GM12878 (cell line): ENCODE data around the gene PCDHB7. TPM values are rescaled to one million over a fixed set of nuclear protein-coding genes. Genes with fewer than 3 reads are reported as not detected.
"Not testable (repeated sequence)": the region's sequence is repeated elsewhere in the genome, so short reads cannot be mapped to it uniquely, and the experiment has no call there.

Experiments
- ATAC-seq: fragments of 200-7000 bp; cut with Tn5 transposase; 3 replicates; pipeline ENCODE4 v1.9.1; 2020; ENCODE audit warnings: mild to moderate bottlenecking, moderate library complexity
- BruUV-seq: library from RNA; stranded (reverse); fragments of 400-500 nt; replicated peaks from 2 replicates; lab custom pipeline; 2021; lab: Mats Ljungman, UMichigan
- CTCF ChIA-PET: fragments of 300-600 bp; sonication (Branson Sonifier 250); formaldehyde crosslinking; extraction: SDS; loops from one replicate; lab custom pipeline; 2021; ENCODE audit warnings: inconsistent platforms; lab: Yijun Ruan, JAX
- POLR2A ChIA-PET: fragments of 350-600 bp; formaldehyde crosslinking; extraction: SDS; loops from one replicate; lab custom pipeline; 2021; ENCODE audit warnings: inconsistent platforms; lab: Charles Lee
- RAD21 ChIA-PET: fragments of 300-600 bp; sonication (Branson Sonifier 250); formaldehyde crosslinking; loops from one replicate; lab custom pipeline; 2023; ENCODE audit warnings: antibody characterized with exemption; ENCODE audit not compliant: unreplicated experiment; lab: Charles Lee
- SMC1A ChIA-PET: fragments of 300-600 bp; sonication (Branson Sonifier 250); formaldehyde crosslinking; loops from one replicate; lab custom pipeline; 2023; ENCODE audit not compliant: unreplicated experiment, uncharacterized antibody; lab: Charles Lee
- DNase-seq: peaks from one replicate; pipeline ENCODE4 v3.0.0-alpha.2; 2011; ENCODE audit warnings: low read depth, low spot score
- FAIRE-seq: peaks from 3 replicates; lab custom pipeline; 2011; peaks lifted over from hg19 to GRCh38; lab: Jason Lieb, UNC
- H2AFZ ChIP-seq: 2 replicates; pipeline ENCODE4 v1.6.0; 2011; ENCODE audit warnings: low read depth, low read length, control low read depth; ENCODE audit not compliant: control insufficient read depth
- H3K27ac ChIP-seq: 2 replicates; pipeline ENCODE4 v1.5.1; 2011; ENCODE audit warnings: control low read depth; ENCODE audit not compliant: control insufficient read depth, insufficient read depth
- H3K27me3 ChIP-seq, 2 experiments: replicated peaks in 1 of 2; 2 replicates each; pipeline versions ENCODE4 v1.6.0 to v1.6.1; 2011; ENCODE audit warnings: low read length in 1 of 2; ENCODE audit not compliant: control insufficient read depth in 2 of 2, insufficient read depth in 2 of 2
- H3K36me3 ChIP-seq, 2 experiments: 2 replicates each; pipeline ENCODE4 v1.5.1; 2011; ENCODE audit warnings: low read length in 1 of 2; ENCODE audit not compliant: control insufficient read depth in 2 of 2, insufficient read depth in 2 of 2
- H3K4me1 ChIP-seq: 2 replicates; pipeline ENCODE4 v1.6.1; 2011; ENCODE audit warnings: mild to moderate bottlenecking, low read length, moderate library complexity, mixed read lengths; ENCODE audit not compliant: control insufficient read depth, insufficient read depth
- H3K4me2 ChIP-seq: 2 replicates; pipeline ENCODE4 v1.6.0; 2011; ENCODE audit warnings: control low read depth; ENCODE audit not compliant: control insufficient read depth, insufficient read depth
- H3K4me3 ChIP-seq: fragments of 200-600 bp; sonication (generic); 2 replicates; pipeline ENCODE4 v1.5.1; 2016
- H3K79me2 ChIP-seq: 2 replicates; pipeline ENCODE4 v1.6.0; 2011; ENCODE audit warnings: low read length; ENCODE audit not compliant: control insufficient read depth, insufficient read depth
- H3K9ac ChIP-seq: 2 replicates; pipeline ENCODE4 v1.8.0; 2011; ENCODE audit warnings: low read length, control low read depth, mixed read lengths; ENCODE audit not compliant: control insufficient read depth, insufficient read depth
- H3K9me3 ChIP-seq: replicated peaks from 3 replicates; pipeline ENCODE4 v1.5.1; 2011; ENCODE audit warnings: mild to moderate bottlenecking, low read length; ENCODE audit not compliant: control insufficient read depth, insufficient read depth
- H4K20me1 ChIP-seq: 2 replicates; pipeline ENCODE4 v1.6.0; 2011; ENCODE audit not compliant: control insufficient read depth, insufficient read depth
- EP300 ChIP-seq, 2 experiments: fragments of 150-350 bp in 1 of 2; IDR thresholded peaks; 2 replicates each; pipeline ENCODE4 v1.6.1; 2011 to 2012; ENCODE audit warnings: low read depth in 2 of 2, low read length in 2 of 2, borderline replicate concordance in 1 of 2, improper control_type of control experiment in 1 of 2, inconsistent platforms in 1 of 2; ENCODE audit not compliant: control insufficient read depth in 1 of 2
- HDGF ChIP-seq: fragments of 450-650 bp; IDR thresholded peaks from 2 replicates; pipeline ENCODE4 v1.6.1; 2016; ENCODE audit warnings: antibody characterized with exemption
- MEF2A ChIP-seq: IDR thresholded peaks from 2 replicates; pipeline ENCODE4 v1.6.1; 2011; ENCODE audit warnings: low read depth, mild to moderate bottlenecking, low read length, moderate library complexity; ENCODE audit not compliant: insufficient read depth
- MYB ChIP-seq: fragments of 150-350 bp; IDR thresholded peaks from 2 replicates; pipeline ENCODE4 v1.6.1; 2014; ENCODE audit warnings: mild to moderate bottlenecking, low read depth, low read length, borderline replicate concordance
- NBN ChIP-seq: fragments of 450-650 bp; IDR thresholded peaks from 2 replicates; pipeline ENCODE4 v1.6.1; 2016
- POU2F2 ChIP-seq: IDR thresholded peaks from 3 replicates; pipeline ENCODE4 v1.6.1; 2011; ENCODE audit warnings: low read depth, mild to moderate bottlenecking, low read length, borderline replicate concordance
- STAT1 ChIP-seq: fragments of 450-650 bp; conservative IDR thresholded peaks from 2 replicates; pipeline ENCODE4 v1.6.1; 2014; ENCODE audit warnings: antibody characterized with exemption, mild to moderate bottlenecking
- WRNIP1 ChIP-seq: IDR thresholded peaks from 2 replicates; pipeline ENCODE4 v1.6.1; 2011; ENCODE audit warnings: low read depth, low read length, improper control_type of control experiment, borderline replicate concordance
- whole genome bisulfite sequencing: methylation state at CpG from one replicate; pipeline ENCODE4 v1.1.6; 2016; ENCODE audit warnings: low lambda C conversion rate; ENCODE audit not compliant: insufficient replicate concordance, insufficient coverage; ENCODE audit errors: missing lambda C conversion rate; 5-methylcytosine and 5-hydroxymethylcytosine counted together
- in situ Hi-C: fragments of 300-500 bp; cut with MboI; formaldehyde crosslinking; loops from 9 replicates; pipeline ENCODE4 v1.14.3; 2018; ENCODE audit warnings: mixed read lengths
- intact Hi-C: fragments of 100-400 bp; cut with micrococcal nuclease; formaldehyde crosslinking; loops from one replicate; pipeline ENCODE4 v1.14.2; 2022; ENCODE audit not compliant: unreplicated experiment
- polyA plus RNA-seq, 11 experiments: library from polyadenylated mRNA; depleted of rRNA in 4 of 11; unstranded in 6 of 11; stranded (reverse) in 5 of 11; fragments of >200 nt; fragmentation: Nextera tagmentation in 4 of 11; fragmentation: Illumina TruSeq in 1 of 11; extraction: Ambion mirVana in 4 of 11; extraction: Trizol in 1 of 11; gene quantifications; 1 replicate in 1 of 11; 2 replicates in 10 of 11; pipeline versions ENCODE4 v1.2.1 to v1.2.3, GENCODE V29; 2011 to 2016; ENCODE audit warnings: inconsistent platforms in 2 of 11, missing spikeins in 2 of 11, low read depth in 1 of 11
- total RNA-seq, 4 experiments: library from RNA; depleted of rRNA in 3 of 4; stranded (reverse); fragments of >200 nt in 3 of 4; fragmentation: Illumina TruSeq in 1 of 4; extraction: Trizol in 1 of 4; gene quantifications; 2 replicates each; pipeline versions ENCODE4 v1.2.1 to v1.2.3, GENCODE V29; 2013 to 2021
- TF ChIP-seq, protein P1 (sequence below): fragments of 450-650 bp; IDR thresholded peaks from 2 replicates; pipeline ENCODE4 v1.6.1; 2017; ENCODE audit warnings: mild to moderate bottlenecking

The PCDHB7 gene
- total and polyA plus RNA-seq, 10 of the 15 experiments (the other 5 are each of a cell fraction or from before 2014, with no cell fraction given) = not detected

- DNase-seq, H3K27me3 ChIP-seq, H2AFZ ChIP-seq, H3K4me1 ChIP-seq, FAIRE-seq, H3K9me3 ChIP-seq, H3K36me3 ChIP-seq, RAD21 ChIA-PET, H4K20me1 ChIP-seq, POLR2A ChIA-PET, H3K4me3 ChIP-seq, ATAC-seq, H3K27ac ChIP-seq, H3K79me2 ChIP-seq, H3K9ac ChIP-seq, intact Hi-C loops, BruUV-seq, CTCF ChIA-PET, H3K4me2 ChIP-seq: not testable (repeated sequence)
- in situ Hi-C loops = loop anchor here (25.0 kb wide), 1 partner anchor 361 kb away; no protein-coding TSS in a partner anchor
- WGBS = 71% methylated on average over 22 of the region's 35 CpGs
- SMC1A ChIA-PET = interaction anchor here (0.6 kb wide), 1 partner anchor 787 kb away, joined by 3 read pairs; no protein-coding TSS in a partner anchor
Measured at GRCh38 chr5:141201646-141202045, 29.2 kb downstream of the PCDHB7 start.

GRCh38 chr5:141208478-141208877 is 36.0 kb downstream of the PCDHB7 start, which contains the start of gene PCDHB12:
Gene PCDHB12 (plus strand): TSS chr5:141208719. CDS start chr5:141208908, 189 bp downstream.
- FAIRE-seq (no peak), ATAC-seq (no peak)
- no peak within 1 kb of the TSS for H2AFZ ChIP-seq
- ChIA-PET POLR2A (no interaction called here), CTCF (interaction anchor here (0.8 kb wide), 1 partner anchor 222 kb away, joined by 3 read pairs; the partner anchor contains the start of gene PCDHGA12), RAD21 (no interaction called here)
- no peak within 1 kb of the TSS for H3K9ac ChIP-seq
- H3K4me2 ChIP-seq = no peak within 1 kb of the TSS
- H3K36me3 ChIP-seq = no peaks in the 10 kb centered on the region
- TF ChIP-seq, protein P1, sequence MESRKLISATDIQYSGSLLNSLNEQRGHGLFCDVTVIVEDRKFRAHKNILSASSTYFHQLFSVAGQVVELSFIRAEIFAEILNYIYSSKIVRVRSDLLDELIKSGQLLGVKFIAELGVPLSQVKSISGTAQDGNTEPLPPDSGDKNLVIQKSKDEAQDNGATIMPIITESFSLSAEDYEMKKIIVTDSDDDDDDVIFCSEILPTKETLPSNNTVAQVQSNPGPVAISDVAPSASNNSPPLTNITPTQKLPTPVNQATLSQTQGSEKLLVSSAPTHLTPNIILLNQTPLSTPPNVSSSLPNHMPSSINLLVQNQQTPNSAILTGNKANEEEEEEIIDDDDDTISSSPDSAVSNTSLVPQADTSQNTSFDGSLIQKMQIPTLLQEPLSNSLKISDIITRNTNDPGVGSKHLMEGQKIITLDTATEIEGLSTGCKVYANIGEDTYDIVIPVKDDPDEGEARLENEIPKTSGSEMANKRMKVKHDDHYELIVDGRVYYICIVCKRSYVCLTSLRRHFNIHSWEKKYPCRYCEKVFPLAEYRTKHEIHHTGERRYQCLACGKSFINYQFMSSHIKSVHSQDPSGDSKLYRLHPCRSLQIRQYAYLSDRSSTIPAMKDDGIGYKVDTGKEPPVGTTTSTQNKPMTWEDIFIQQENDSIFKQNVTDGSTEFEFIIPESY = no peak
- TF ChIP-seq NBN (no peak), MYB (no peak), POU2F2 (no peak), WRNIP1 (no peak), HDGF (no peak), EP300 (IDR thresholded peaks at IDR 0.05; ENCODE audit: borderline replicate concordance in 1 of 2, control insufficient read depth in 1 of 2, low read depth in 2 of 2, low read length in 2 of 2) (no peak), MEF2A (no peak), STAT1 (no peak)
- TF ChIP-seq, all 136 proteins: peak for 0
- no peaks in the 10 kb centered on the region for H3K27me3 ChIP-seq
- intact Hi-C loops (no loop called here), in situ Hi-C loops (loop anchor here (25.0 kb wide), 1 partner anchor 354 kb away; no protein-coding TSS in a partner anchor)
- DNase-seq = no peak
- no peak within 1 kb of the TSS for H3K4me3 ChIP-seq
- no peaks in the 10 kb centered on the region for H3K79me2 ChIP-seq
- WGBS = 24% methylated on average over 11 of the region's 11 CpGs
- no peaks in the 10 kb centered on the region; the same call in 2 of the 3 replicates for H3K9me3 ChIP-seq
- no peak within 1 kb of the TSS for H3K27ac ChIP-seq
- BruUV-seq = no TSS peak
- H3K4me1 ChIP-seq = no peaks in the 10 kb centered on the region
- no peaks in the 10 kb centered on the region for H4K20me1 ChIP-seq
- SMC1A ChIA-PET = interaction anchor here (0.9 kb wide), 1 partner anchor 18 kb away, joined by 3 read pairs; no protein-coding TSS in a partner anchor
